ENCODE measurements around the gene PCDHGA2.

GRCh38 chr5:141356133-141356532, 17.6 kb downstream of the PCDHGA2 start:
- TF ChIP-seq CTCF (IDR thresholded peaks at IDR 0.05; ENCODE audit: insufficient read depth, low read length, poor library complexity, severe bottlenecking): no peak
- no peak for TF ChIP-seq EZH2phosphoT487 (conservative IDR thresholded peaks at IDR 0.05; ENCODE audit: low read length)
